ENCODE data around the gene PKD1.
A peak's percentile ranks its signal among the peaks of the same experiment; 100 is the strongest.
"Not testable (repeated sequence)": the region's sequence is repeated elsewhere in the genome, so short reads cannot be mapped to it uniquely, and the experiment has no call there.

PKD1 gene

DNA sequence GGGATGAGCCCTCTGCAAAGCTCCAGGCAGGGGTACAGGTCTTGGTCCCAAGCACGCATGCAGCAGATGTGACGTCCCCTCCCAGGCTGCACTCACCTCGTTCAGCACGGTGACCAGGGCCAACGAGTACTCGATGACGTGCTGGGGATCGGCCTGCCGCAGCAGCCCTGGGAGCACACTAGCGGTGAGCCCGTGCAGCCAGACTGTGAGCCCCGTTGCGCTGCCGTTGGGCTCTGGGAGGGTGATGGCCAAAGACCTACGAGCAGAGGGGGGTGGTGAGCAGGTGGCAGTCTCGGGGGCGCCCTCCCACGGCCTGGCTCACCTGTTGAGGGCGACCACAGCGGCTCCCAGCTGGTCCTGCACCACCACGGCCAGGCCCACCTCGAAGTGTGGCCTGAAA is 29.9 kb downstream of the PKD1 start:
- DNase-seq = not testable (repeated sequence)

DNA sequence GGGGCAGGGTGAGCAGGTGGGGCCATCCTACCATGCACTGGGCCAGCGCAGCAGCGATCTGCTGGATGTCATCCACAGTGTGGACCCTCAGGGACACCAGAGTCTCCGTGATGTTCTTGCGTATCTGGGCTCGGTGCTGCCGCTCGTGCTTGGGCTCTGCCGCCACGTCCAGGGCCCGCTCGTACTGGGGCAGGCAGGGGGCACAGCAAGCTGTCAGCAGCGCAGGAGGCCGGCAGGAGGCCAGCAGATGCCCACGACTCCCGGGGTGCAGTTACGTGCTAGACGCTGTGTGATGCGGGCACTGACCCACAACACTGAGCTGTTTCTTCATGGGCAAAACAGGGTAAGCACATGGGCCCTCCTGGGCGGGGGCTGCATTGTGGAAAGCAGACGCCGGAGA is 30.4 kb downstream of the PKD1 start:
- not testable (repeated sequence) for DNase-seq

DNA sequence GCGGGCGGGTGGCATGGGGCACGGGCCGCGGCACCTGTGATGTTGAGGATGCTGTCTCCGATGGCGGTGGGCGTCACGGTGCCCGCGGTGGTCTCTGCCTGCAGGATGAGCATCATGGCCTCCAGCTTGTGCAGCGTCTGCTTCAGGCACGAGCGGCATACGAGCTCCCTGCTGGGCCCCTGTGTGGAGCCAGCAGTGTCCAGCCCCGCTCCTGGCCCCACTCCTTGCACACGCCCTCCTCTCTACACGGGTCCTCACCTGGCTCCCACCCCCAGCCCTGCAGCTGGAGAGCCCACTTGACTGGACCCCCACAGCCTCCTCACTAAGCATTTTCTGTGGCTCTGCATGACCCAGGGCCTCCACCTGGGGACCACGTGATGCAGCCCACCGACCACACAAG is 31.2 kb downstream of the PKD1 start:
- DNase-seq = not testable (repeated sequence)

DNA sequence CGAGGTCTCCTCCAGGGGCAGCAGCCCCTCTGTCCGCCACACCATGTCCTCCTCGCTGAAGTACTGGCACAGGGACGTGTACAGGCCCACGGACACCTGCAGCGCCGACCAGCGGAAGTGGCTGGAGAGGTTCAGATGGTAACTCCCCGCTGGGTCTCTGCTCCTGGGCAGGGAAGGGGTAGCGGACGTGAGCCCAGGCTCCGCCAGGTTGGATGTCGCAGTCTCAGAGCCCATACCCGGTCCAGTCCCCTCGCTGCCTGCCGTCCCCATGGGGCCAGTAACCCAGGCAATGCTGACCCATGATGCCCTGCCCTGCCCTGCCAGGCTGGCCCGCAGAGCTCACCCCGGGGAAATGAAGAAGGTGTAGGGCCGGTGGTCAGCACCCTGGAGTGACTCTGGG is 33.2 kb downstream of the PKD1 start:
- DNase-seq = no peak

DNA sequence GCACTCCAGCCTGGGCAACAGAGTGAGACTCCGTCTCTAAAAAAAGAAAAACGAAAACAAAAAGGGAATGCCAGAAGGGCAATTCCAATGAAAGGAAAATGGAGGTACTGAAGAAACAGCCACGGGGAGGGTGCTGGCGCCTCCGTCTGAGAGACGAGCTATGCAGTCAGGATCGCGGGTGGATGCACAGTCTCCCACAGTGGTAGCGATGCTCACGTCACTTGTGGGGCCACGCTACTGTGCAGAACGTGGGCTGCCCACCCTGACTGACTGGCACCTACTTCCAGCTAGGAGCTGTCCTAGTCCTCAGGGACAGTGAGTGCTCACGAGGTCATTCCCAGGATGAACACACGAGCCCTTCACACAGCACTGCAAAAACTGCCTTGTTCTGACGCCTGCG is 34.1 kb downstream of the PKD1 start:
- DNase-seq = not testable (repeated sequence)

DNA sequence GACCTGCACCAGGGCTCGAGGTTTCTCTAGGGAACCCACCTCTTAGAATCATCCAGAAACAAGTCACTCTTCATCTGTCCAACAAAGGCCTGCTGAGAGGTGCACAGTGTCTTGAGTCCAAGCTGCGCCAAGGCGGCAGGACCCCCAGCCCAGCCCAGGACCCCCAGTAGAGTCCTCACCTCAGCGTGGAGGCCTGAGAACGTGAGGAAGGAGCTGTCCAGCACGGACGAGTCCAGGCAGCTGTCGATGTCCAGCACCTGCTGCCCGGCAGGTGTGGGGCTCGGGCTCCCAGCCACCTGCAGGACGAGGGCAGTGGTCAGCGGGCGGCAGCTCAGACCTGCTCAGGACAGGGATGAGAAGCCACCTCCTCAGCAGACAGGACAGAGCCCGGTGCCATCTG is 38.0 kb downstream of the PKD1 start:
- not testable (repeated sequence) for DNase-seq

GRCh38 chr16:2096853-2097595 is 38.7 kb downstream of the PKD1 start:
- no peak for DNase-seq

DNA sequence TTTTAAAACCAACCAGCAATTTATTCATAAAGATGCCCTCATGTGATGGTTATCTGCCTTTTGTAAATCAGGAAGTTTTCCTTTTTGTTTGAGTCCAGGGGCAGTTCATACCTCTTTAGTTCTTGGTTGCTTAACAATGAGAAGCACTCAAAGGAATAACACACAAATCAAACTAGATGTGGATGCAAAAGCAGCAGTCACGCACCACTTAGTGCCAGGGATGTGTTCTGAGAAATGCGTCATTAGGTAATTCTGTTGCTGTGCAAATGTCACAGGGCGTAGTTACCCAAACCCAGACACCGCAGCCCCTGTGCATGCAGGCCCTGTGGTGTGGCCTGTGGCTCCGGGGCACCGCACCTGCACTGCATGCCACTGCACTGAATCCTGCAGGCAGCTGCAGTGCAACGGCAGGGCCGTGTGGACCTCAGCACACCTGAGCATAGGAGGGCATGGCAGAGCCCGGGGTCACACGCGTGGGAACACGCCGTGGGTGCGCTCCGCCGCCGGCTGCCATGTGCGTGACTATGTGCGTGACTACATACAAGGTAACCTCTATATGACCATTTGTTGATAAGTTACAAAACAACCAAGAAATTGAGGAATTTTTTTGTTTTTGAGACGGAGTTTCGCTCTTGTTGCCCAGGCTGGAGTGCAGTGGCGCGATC is 39.6 kb downstream of the PKD1 start:
- no peak for DNase-seq

- no peak for DNase-seq
These were observed 40.3 kb downstream of the PKD1 start for GRCh38 chr16:2095315-2095853.

- no peak for DNase-seq
These were observed 41.9 kb downstream of the PKD1 start for GRCh38 chr16:2093793-2094192.

GRCh38 chr16:2092866-2093265 is 42.8 kb downstream of the PKD1 start:
- no peak for DNase-seq

DNA sequence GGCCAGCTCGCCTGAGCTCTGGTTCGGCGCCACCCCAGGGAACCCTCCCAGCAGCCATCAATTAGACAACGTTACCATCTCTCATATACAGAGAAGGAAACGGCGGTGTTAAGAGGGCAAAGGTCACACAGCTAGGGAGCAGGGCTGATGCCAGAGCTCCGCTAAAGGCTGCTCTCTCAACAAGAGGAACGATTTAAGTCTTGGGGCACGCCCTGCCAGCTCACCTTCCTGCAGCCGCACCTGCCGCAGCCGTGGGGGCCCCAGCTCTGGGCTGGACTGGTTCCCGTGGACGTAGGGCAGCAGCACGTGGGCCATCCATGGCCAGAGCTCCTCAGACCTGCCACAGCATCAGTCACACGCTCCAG is 43.5 kb downstream of the PKD1 start:
- DNase-seq = no peak

DNA sequence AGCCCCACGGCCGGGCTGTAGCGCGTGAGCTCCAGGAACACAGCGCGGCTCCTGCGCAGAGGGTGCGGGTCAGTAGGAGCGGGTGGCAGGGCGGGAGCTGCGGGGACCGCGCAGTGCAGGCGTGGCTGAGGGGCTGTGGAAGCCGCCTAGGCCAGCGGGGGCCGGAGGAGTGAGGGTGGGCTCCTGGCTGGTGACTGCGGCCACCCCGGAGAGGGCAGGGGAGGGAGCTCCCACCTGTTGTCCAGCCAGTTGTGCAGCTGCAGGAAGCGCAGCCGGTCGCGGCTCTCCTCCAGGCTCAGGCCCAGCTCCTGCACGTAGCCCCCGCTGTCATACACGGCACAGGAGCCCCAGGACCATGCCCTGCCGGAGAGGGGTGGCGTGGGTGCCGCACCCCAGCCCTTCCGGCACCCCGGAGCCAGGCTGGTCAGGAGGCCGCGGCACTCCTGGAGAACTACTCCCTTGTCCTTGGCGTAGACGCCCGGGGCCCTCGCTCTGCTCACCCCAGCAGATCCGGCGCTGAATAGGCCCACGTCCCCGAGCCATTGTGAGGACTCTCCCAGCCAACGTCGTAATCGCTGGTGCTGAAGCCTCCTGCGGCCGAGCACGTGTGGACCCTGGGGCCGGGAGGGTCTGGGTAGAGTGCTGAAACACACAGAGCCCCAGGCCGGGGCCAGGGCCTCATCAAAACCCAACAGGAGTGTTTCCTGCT is 44.0 kb downstream of the PKD1 start:
- no peak for DNase-seq

DNA sequence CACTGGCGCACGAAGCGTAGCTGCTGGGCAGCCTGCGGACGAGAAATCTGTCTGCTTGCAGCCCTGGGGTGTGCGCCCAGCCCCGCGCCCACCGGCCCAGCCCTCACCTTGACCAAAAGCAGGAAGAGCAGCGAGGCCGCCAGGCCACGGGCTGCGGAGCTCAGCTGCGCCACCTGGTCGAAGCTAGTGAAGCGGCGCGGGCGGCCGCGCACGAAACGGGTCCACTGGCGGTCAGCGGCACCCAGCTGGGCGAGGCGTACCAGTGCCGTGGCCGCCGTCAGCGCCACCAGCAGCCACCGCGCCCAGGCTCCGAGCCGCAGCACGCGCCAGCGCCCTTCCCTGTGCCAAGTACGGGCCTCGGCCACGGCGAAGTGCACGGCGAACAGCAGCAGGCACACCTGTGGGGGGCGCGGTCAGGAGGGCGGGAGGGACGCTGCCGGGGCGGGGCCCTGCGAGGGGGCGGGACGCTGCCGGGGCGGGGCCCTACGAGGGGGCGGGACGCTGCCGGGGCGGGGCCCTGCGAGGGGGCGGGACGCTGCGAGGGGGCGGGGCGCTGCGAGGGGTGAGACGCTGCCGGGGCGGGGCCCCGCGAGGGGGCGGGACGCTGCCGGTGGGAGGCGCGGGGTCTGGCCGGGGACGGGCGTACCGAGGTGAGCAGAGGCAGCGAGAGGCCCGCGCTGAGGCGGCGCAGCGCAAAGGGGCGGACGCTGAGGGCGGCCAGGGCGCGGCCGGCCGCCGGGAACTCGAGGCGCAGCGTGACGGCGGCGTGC is 44.7 kb downstream of the PKD1 start:
- peak; percentile 23 for DNase-seq

GRCh38 chr16:2090481-2090776 is 45.3 kb downstream of the PKD1 start:
- no peak for DNase-seq

- DNase-seq = no peak
These were observed 45.8 kb downstream of the PKD1 start for GRCh38 chr16:2089706-2090480.

DNA sequence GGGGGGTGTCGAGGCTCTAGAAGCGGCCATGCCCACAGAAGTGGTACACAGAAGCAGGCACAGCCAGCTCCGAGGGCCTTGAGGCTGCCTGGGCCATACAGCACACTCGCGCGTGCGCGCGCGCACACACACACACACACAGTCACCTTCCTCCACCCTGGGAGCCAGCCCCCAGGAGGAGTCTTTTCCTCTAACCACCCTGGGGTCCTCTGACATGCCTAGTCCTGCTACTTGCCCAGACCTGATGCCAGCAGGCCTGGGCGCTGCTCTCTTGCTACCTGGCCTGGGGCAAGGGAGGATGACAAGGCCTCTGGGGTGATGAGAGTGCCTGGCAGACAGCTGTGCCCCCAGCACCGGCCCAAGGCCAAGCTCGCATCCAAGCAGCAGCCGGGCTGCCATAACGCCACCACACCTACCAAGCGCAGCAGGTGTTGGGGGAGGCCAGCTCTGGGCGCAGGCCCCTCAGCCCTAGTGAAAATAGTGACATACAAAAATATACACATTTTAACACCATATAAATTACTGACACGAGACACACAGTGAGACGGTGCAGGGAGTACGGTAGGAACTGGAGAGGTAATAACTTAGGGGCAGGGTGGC is 46.8 kb downstream of the PKD1 start:
- no peak for DNase-seq

DNA sequence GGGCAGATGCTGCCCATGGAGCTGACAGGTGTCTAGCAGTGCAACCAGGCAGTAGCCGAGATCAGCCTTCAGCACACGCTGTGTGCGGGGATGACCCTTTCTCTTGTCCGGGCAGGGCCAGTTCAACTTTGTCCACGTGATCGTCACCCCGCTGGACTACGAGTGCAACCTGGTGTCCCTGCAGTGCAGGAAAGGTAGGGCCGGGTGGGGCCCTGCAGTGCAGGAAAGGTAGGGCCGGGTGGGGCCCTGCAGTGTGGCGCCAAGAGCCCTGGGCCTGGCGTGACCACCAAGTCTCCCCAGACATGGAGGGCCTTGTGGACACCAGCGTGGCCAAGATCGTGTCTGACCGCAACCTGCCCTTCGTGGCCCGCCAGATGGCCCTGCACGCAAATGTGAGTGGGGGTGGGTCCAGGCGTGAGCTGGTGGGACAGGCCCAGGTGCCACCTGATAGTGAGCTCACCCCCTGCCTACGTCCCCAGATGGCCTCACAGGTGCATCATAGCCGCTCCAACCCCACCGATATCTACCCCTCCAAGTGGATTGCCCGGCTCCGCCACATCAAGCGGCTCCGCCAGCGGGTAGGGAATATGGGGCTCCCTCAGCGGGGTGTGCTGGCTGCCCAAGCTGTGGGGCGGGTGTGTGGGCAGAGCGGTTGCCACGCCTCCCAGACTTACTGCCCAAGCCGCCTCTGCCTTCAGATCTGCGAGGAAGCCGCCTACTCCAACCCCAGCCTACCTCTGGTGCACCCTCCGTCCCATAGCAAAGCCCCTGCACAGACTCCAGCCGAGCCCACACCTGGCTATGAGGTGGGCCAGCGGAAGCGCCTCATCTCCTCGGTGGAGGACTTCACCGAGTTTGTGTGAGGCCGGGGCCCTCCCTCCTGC is 47.7 kb downstream of the PKD1 start:
- no peak for DNase-seq

DNA sequence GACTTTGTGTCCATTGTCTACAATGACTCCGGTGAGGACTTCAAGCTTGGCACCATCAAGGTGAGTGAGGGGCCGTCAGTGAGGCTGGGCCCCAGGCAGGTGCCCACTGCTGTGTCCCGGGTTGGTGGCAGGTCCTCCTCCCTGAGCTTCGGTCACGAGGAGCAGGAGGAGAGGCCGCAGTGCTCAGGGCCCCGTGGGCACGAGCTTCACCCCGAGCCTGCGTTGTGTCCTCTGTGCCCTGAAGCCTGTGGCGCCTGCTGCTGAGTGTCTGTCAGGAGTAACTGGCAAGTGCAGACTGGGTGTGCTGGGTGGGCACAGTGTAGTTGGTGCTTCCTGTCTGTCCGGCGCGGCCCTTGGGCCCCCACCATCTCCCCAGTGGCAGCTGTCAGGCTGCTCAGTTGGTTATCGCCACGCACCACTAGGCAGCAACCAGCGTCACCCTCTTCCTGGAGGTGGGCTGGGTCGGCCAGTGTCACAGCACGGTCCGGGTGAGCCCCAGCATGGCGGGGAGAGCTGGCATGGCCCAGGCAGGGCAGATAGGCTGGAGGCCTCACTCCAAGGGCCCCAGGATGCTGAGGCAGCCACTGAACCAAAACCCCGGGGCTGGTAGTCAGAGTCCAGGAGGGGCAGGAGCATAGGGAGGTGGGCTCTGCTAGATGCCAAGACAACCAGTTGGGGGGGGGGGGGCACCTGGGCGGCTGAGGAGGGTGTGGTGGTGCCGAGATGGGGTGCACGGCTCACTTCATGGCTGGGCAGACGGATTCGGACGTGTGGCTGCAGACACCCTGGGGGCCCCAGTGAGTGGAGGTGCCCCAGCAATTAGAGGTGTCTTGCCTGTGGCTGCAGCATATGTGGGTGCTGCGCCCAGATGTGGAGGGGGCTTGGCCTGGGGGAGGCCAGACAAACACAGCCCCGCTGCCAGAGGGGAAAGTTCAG is 48.6 kb downstream of the PKD1 start:
- DNase-seq = no peak
